Kidney glomerular epithelial cell (primary cell): ENCODE results near the gene RASL10B.
A peak's percentile ranks its signal among the peaks of the same experiment; 100 is the strongest.
"Not testable (repeated sequence)": the region's sequence is repeated elsewhere in the genome, so short reads cannot be mapped to it uniquely, and the experiment has no call there.

Experiments used
- DNase-seq: peaks from one replicate; lab custom pipeline; 2025; lab: John Stamatoyannopoulos, UW

Gene RASL10B

GRCh38 chr17:35742896-35743477 lies 11.5 kb downstream of the RASL10B start:
- no peak for DNase-seq

GRCh38 chr17:35743626-35744328 lies 12.3 kb downstream of the RASL10B start:
- peak; percentile 14 for DNase-seq

- DNase-seq = no peak
These were observed 13.4 kb downstream of the RASL10B start for GRCh38 chr17:35744830-35745229.

GRCh38 chr17:35745246-35745645 lies 13.8 kb downstream of the RASL10B start:
- no peak for DNase-seq

- no peak for DNase-seq
These were observed 14.4 kb downstream of the RASL10B start for GRCh38 chr17:35745749-35746320.

- peak; percentile 59 for DNase-seq
These were observed 16.1 kb downstream of the RASL10B start for GRCh38 chr17:35747540-35748017.

- DNase-seq = no peak
These were observed 17.0 kb downstream of the RASL10B start for GRCh38 chr17:35748341-35748841.

GRCh38 chr17:35748979-35749378 lies 17.5 kb downstream of the RASL10B start:
- DNase-seq = no peak

- no peak for DNase-seq
These were observed 18.3 kb downstream of the RASL10B start for GRCh38 chr17:35749560-35750412.

GRCh38 chr17:35750526-35751395 lies 19.3 kb downstream of the RASL10B start:
- DNase-seq = no peak

GRCh38 chr17:35751541-35751940 lies 20.1 kb downstream of the RASL10B start:
- DNase-seq = not testable (repeated sequence)

- DNase-seq = no peak
These were observed 21.0 kb downstream of the RASL10B start for GRCh38 chr17:35752471-35752870.

GRCh38 chr17:35752945-35753764 lies 21.7 kb downstream of the RASL10B start, which contains the start of gene GAS2L2:
Gene GAS2L2, minus strand, starts transcription at chr17:35753239. Its CDS starts 389 bp downstream, at chr17:35752850.
- DNase-seq = no peak

- no peak for DNase-seq
These were observed 25.8 kb downstream of the RASL10B start for GRCh38 chr17:35757243-35757642.

- DNase-seq = no peak
These were observed 29.1 kb downstream of the RASL10B start, which contains the start of gene C17orf50 for GRCh38 chr17:35760587-35760986. Gene C17orf50, plus strand, starts transcription at chr17:35760887. Its CDS starts 55 bp downstream, at chr17:35760942.

- DNase-seq = no peak
These were observed 30.2 kb downstream of the RASL10B start for GRCh38 chr17:35761601-35762000.

GRCh38 chr17:35763767-35764122 lies 32.3 kb downstream of the RASL10B start:
- no peak for DNase-seq

- DNase-seq = peak; percentile 74
These were observed 32.9 kb downstream of the RASL10B start for GRCh38 chr17:35764123-35764991.

GRCh38 chr17:35765086-35765710 lies 33.8 kb downstream of the RASL10B start:
- DNase-seq = no peak
